Lung (tissue), 12 donors: Measurements from ENCODE around the gene ZBTB3. TPM values are rescaled to one million over a fixed set of nuclear protein-coding genes. Genes with fewer than 3 reads are reported as not detected.
A peak's percentile ranks its signal among the peaks of the same experiment; 100 is the strongest.

Source experiments
- ATAC-seq: fragments of 200-7000 bp; cut with Tn5 transposase; one replicate; pipeline ENCODE4 v1.9.1; 2020; ENCODE audit warnings: moderate number of reproducible peaks; ENCODE audit not compliant: insufficient read depth, low FRiP score
- DNase-seq, 3 donors: peaks; one replicate each; pipeline ENCODE4 v3.0.0-alpha.2; 2013 to 2017
- H3K27ac ChIP-seq, 2 donors: one replicate each; pipeline ENCODE4 v1.5.1; 2013; ENCODE audit warnings: mild to moderate bottlenecking in 2 of 2, moderate library complexity in 2 of 2, control low read depth in 1 of 2, inconsistent platforms in 1 of 2, low read depth in 1 of 2, low read length in 1 of 2
- H3K27me3 ChIP-seq, 3 donors: one replicate each; pipeline ENCODE4 v1.5.1; 2013; ENCODE audit warnings: low read length in 2 of 3; ENCODE audit not compliant: control insufficient read depth in 3 of 3, insufficient read depth in 3 of 3
- H3K36me3 ChIP-seq, 4 donors: one replicate each; pipeline ENCODE4 v1.5.1; 2013; ENCODE audit warnings: low read length in 4 of 4, mild to moderate bottlenecking in 1 of 4, moderate library complexity in 1 of 4; ENCODE audit not compliant: control insufficient read depth in 4 of 4, insufficient read depth in 4 of 4
- H3K4me1 ChIP-seq, 5 donors: one replicate each; pipeline ENCODE4 v1.5.1; 2013; ENCODE audit warnings: low read length in 5 of 5, mild to moderate bottlenecking in 2 of 5, moderate library complexity in 1 of 5; ENCODE audit not compliant: control insufficient read depth in 5 of 5, insufficient read depth in 5 of 5
- H3K4me3 ChIP-seq: one replicate; pipeline ENCODE4 v1.5.1; 2013; ENCODE audit warnings: mild to moderate bottlenecking, control low read depth, moderate library complexity
- H3K9ac ChIP-seq, 2 donors: one replicate each; pipeline ENCODE4 v1.5.1; 2013; ENCODE audit warnings: low read length in 2 of 2, control low read depth in 1 of 2; ENCODE audit not compliant: insufficient read depth in 1 of 2
- H3K9me3 ChIP-seq, 4 donors: one replicate each; pipeline ENCODE4 v1.5.1; 2013; ENCODE audit warnings: low read length in 3 of 4, mild to moderate bottlenecking in 1 of 4, moderate library complexity in 1 of 4; ENCODE audit not compliant: control insufficient read depth in 4 of 4, insufficient read depth in 3 of 4
- WGBS, 2 donors: extraction: QIAGEN DNeasy Blood & Tissue Kit; methylation state at CpG; one replicate each; pipeline ENCODE4 v1.1.7; 2013; 5-methylcytosine and 5-hydroxymethylcytosine counted together
- polyA plus RNA-seq, 2 donors: library from polyadenylated mRNA; stranded (reverse); fragments of 200-250 nt; gene quantifications; one replicate each; pipeline ENCODE4 v1.2.1, GENCODE V29; 2013
- total RNA-seq, 2 donors: library from RNA; depleted of rRNA in 1 of 2; stranded (reverse); fragments of >200 nt in 1 of 2; gene quantifications; one replicate each; pipeline ENCODE4 v1.2.1, GENCODE V29; 2014 to 2021
- TF ChIP-seq, protein P1 (sequence below): IDR thresholded peaks from 2 replicates; pipeline ENCODE4 v1.5.1; 2012; ENCODE audit warnings: mild to moderate bottlenecking; ENCODE audit errors: control extremely low read depth, extremely low read depth
- donor health status: control.
- donor health status: control.
- donor health status: Bipolar disorder and iron deficiency.
- donor health status: healthy.
- donor health status: DM: yes; HTN: yes; CAD: no.

Gene ZBTB3
- total and polyA plus RNA-seq, 4 donors, result 2.1 to 12.9 (median 7.4) TPM

DNA sequence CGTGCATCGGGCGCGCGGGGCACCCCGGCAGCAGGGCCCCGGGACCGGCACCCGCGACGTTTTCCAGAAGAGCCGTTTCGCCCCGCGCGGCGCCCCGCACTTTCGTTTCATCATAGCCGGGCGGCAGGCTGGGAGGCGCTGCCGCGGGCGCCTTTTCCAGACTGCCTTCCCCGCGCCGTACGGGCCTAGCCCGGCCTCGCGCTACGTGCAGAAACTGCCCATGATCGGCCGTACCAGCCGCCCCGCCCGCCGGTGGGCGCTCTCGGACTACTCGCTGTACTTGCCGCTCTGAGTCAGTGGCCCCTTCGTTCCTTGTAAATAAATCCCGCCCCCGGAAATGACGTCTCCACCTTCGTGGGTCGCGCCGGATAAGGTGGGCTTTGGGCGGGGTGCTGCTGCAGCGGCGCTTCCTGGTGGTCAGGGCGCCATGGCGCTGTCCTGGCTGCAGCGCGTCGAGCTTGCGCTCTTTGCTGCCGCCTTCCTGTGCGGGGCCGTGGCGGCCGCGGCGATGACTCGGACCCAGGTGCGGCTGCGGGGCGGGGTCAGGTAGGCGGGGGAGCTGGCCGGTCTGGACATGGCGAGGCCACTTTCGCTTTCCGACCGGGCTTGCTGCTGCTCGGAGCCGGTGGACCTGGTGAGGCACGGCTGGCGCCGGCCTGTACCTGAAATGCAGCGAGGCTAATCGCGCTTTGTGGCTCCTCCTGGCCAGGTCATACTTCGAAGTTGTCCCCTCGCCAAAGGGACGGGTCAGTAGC is 33.2 kb upstream of the ZBTB3 start, which contains the start of gene TMEM179B:
Gene TMEM179B (plus strand): TSS at position 398 of the 755 bp plus-strand sequence. CDS start 30 bp downstream, at position 428.
- peaks cover 3 to 21% (median 8%) of the 10 kb centered on the region in 5 donors for H3K4me1 ChIP-seq
- peak within 1 kb of the TSS; percentile 53 for H3K4me3 ChIP-seq
- no peaks in the 10 kb centered on the region for H3K27me3 ChIP-seq
- peaks cover 0 to 2% (median 0%) of the 10 kb centered on the region in 4 donors for H3K9me3 ChIP-seq
- ATAC-seq (peak; percentile 86), DNase-seq (peak; percentile 98 to 99 (median 99))
- TF ChIP-seq, protein P1, sequence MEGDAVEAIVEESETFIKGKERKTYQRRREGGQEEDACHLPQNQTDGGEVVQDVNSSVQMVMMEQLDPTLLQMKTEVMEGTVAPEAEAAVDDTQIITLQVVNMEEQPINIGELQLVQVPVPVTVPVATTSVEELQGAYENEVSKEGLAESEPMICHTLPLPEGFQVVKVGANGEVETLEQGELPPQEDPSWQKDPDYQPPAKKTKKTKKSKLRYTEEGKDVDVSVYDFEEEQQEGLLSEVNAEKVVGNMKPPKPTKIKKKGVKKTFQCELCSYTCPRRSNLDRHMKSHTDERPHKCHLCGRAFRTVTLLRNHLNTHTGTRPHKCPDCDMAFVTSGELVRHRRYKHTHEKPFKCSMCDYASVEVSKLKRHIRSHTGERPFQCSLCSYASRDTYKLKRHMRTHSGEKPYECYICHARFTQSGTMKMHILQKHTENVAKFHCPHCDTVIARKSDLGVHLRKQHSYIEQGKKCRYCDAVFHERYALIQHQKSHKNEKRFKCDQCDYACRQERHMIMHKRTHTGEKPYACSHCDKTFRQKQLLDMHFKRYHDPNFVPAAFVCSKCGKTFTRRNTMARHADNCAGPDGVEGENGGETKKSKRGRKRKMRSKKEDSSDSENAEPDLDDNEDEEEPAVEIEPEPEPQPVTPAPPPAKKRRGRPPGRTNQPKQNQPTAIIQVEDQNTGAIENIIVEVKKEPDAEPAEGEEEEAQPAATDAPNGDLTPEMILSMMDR, result peak; percentile 52
- H3K9ac ChIP-seq, result peak within 1 kb of the TSS; percentile 42 to 69
- 0% methylated on average over 79 to 88 of the region's 88 CpGs for WGBS, 2 donors
- peaks cover 0 to 22% (median 22%) of the 10 kb centered on the region in 4 donors for H3K36me3 ChIP-seq
- peak within 1 kb of the TSS; percentile 93 to 98 for H3K27ac ChIP-seq

DNA sequence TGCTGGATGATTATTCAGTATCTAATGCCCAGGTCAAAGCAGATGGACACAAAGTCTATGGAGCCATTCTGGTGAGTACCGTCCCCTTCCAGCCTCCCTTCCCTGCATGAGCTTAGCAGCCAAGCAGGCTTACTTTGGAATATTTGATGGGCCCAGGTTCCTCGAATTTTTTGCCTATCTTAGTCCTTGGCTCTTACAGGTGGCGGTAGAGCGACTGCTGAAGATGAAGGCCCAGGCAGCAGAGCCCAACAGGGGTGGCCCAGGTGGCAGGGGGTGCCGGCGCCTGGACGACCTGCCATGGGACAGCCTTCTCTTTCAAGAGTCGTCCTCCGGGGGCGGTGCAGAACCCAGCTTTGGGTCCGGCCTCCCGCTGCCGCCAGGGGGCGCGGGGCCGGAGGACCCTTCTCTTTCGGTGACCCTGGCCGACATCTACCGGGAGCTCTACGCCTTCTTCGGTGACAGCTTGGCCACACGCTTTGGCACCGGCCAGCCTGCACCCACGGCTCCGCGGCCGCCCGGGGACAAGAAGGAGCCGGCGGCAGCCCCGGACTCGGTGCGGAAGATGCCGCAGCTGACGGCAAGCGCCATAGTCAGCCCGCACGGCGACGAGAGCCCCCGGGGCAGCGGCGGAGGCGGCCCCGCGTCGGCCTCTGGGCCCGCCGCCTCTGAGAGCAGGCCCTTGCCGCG is 32.5 kb upstream of the ZBTB3 start:
- H3K4me1 ChIP-seq, result peaks cover 3 to 18% (median 7%) of the 10 kb centered on the region in 5 donors
- DNase-seq (peak; percentile 90 to 92 (median 91)), ATAC-seq (peak; percentile 81)
- TF ChIP-seq, protein P1, result peak; percentile 96
- peak overlapping the region in 1 of 2 donors; percentile 68 for H3K9ac ChIP-seq
- H3K27ac ChIP-seq, result peak overlapping the region; percentile 93 to 98
- WGBS, 2 donors, result 1 to 2% methylated on average over 45 to 51 of the region's 51 CpGs
- H3K36me3 ChIP-seq, result peaks cover 0 to 27% (median 23%) of the 10 kb centered on the region in 4 donors
- peaks cover 0 to 2% (median 0%) of the 10 kb centered on the region in 4 donors for H3K9me3 ChIP-seq
- H3K4me3 ChIP-seq, result peak overlapping the region; percentile 53
- H3K27me3 ChIP-seq, result no peaks in the 10 kb centered on the region

DNA sequence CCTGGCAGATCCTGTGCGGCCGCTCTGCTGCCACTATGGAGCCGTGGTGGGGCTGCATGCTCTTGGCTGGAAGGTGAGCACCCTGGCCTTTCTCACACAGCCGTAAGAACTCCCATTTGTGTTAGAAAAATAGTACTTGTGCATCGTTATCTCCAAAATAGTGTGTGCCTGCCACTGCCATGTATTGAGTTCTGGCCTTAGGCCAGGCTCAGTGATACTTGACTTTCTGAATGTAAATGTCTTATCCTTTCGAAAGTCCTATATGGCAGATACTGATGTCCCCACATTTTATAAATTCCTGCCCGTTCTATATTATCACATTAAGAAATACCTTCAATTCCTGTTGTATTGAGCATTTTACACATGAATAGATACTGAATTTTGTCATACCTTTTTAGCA is 28.8 kb upstream of the ZBTB3 start:
- H3K4me3 ChIP-seq, result no peak overlapping the region
- 95 to 96% methylated on average over 7 of the region's 7 CpGs for WGBS, 2 donors
- H3K9ac ChIP-seq, result no peak overlapping the region
- peaks cover 0 to 2% (median 0%) of the 10 kb centered on the region in 4 donors for H3K9me3 ChIP-seq
- peaks cover 0 to 28% (median 21%) of the 10 kb centered on the region in 4 donors for H3K36me3 ChIP-seq
- TF ChIP-seq, protein P1, result no peak
- no peak overlapping the region for H3K27ac ChIP-seq
- H3K4me1 ChIP-seq, result peaks cover 0 to 4% (median 3%) of the 10 kb centered on the region in 5 donors
- DNase-seq, result no peak
- no peak for ATAC-seq
- no peaks in the 10 kb centered on the region for H3K27me3 ChIP-seq
